ENCODE results near the gene RABL3. TPM values are rescaled to one million over a fixed set of nuclear protein-coding genes. Genes with fewer than 3 reads are reported as not detected.
"Not testable (repeated sequence)": the region's sequence is repeated elsewhere in the genome, so short reads cannot be mapped to it uniquely, and the experiment has no call there.

Gene RABL3
- total RNA-seq, 3 donors from 2014 or later, result 30.8 to 39.8 (median 36.5) TPM

DNA sequence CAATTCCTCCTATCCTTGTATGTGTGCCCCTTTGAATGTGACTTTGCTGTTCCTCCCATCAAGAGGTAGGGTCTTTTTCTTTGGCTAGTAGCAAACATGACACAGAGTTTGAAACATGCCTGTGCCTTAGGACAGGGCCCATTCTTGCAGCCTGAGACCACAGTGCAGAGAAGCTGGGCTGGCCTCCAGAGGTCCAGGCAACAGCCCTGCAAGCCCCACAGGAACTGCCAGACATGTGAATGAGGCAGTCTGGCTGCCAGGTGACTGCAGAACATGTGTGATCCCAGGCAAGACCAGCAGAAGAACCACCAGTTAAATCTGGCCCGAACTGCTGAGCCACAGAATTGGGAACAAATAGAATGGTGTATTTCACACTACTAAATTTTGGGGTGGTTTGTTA is 59.1 kb downstream of the RABL3 start:
- no peak overlapping the region for H3K4me3 Mint-ChIP-seq
- peaks cover 11% of the 10 kb centered on the region for H3K36me3 Mint-ChIP-seq (ENCODE audit: insufficient read depth)
- H3K4me1 Mint-ChIP-seq (ENCODE audit: low read depth), result peaks cover 3% of the 10 kb centered on the region
- ATAC-seq (no peak), DNase-seq (no peak)
- H3K9me3 Mint-ChIP-seq, result no peaks in the 10 kb centered on the region
- peaks cover 3% of the 10 kb centered on the region for H3K27me3 Mint-ChIP-seq (ENCODE audit: low read depth)

DNA sequence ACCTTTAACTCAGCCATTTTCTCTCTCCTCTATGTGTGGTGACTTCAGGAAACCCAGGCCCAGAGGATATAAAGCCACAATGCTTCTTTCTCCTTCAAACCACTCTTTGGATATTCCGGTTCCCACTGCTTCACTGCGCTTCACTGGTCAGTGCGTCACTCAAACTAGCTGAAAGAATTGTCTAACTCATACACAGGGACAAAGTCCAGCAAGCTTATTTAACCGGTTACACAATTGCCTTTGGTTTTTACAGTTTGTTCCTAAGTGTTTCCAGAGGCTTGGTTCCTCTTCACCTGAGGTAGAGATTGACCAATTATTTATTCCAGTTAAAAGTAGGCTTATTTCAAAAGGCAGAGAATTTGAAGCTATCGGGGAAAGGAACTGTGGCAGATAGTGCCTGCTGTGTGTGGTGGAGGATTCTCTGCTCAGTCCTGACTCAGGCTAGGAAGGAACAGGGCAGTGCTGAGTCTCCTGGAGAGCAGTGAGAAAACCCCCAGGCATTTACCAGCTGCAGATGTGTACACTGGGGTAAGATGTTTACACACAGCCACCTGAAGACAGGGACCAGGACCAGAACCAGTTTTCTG is 60.1 kb downstream of the RABL3 start, which contains the start of gene HGD:
Gene HGD (minus strand): TSS at position 145 of the 587 bp plus-strand sequence. CDS start 128 bp downstream, at position 17.
- DNase-seq (no peak), ATAC-seq (no peak)
- H3K36me3 Mint-ChIP-seq (ENCODE audit: insufficient read depth), result peaks cover 11% of the 10 kb centered on the region
- peaks cover 3% of the 10 kb centered on the region for H3K27me3 Mint-ChIP-seq (ENCODE audit: low read depth)
- no peak within 1 kb of the TSS for H3K4me3 Mint-ChIP-seq
- peaks cover 3% of the 10 kb centered on the region for H3K4me1 Mint-ChIP-seq (ENCODE audit: low read depth)
- peaks cover 4% of the 10 kb centered on the region for H3K9me3 Mint-ChIP-seq

DNA sequence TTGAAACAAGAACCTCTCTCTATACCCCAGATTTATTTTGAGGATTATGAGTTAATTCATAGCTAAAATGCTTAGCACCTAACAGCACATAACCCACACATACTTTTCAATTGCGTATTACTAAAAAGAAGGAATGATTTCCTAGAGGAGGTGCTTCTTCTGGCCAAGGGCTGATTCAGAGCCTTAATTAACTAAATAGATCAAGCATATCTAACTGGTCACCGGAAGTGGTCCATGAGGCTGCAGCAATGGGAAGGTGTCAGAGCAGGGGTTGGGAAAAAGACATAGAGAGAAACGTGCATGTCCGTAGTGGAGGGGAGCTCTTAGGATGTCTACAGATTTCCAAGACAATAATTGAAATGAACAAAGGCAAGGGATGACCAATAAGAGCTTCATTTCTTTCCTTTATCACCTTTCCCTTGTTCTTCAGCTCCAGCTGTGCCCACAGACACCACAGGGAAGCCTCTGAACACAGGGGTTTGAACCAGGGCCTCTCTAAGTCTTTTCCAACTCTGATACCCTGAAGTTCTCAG is 60.7 kb downstream of the RABL3 start:
- no peak for ATAC-seq
- DNase-seq, result no peak
- peaks cover 5% of the 10 kb centered on the region for H3K36me3 Mint-ChIP-seq (ENCODE audit: insufficient read depth)
- H3K4me1 Mint-ChIP-seq (ENCODE audit: low read depth), result peaks cover 3% of the 10 kb centered on the region
- no peak overlapping the region for H3K4me3 Mint-ChIP-seq
- H3K27me3 Mint-ChIP-seq (ENCODE audit: low read depth), result peaks cover 3% of the 10 kb centered on the region
- peaks cover 9% of the 10 kb centered on the region for H3K9me3 Mint-ChIP-seq

DNA sequence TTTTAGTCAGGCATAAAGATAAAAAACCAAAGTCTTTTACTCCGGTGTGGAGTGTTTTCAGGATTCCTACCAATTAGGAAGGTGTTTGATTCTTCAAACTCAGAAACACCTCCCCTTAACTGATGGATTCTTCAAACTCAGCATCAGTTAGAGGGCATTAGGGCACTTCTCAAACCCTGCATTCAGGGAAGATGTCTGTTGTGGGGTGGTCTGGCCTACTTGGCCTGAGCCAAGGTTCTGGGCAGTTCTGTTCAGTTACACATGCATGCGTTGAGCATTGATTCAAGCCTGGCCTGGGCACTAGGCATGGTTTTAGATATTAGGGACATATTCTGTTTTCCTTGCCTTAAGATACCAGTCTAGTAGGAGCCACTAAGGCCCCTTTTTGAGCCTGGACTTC is 61.3 kb downstream of the RABL3 start:
- no peak for DNase-seq
- Mint-ChIP-seq H3K4me1 (ENCODE audit: low read depth) (peaks cover 3% of the 10 kb centered on the region), H3K4me3 (no peak overlapping the region), H3K36me3 (ENCODE audit: insufficient read depth) (peaks cover 3% of the 10 kb centered on the region), H3K27me3 (ENCODE audit: low read depth) (peaks cover 3% of the 10 kb centered on the region), H3K9me3 (peaks cover 11% of the 10 kb centered on the region)
- no peak for ATAC-seq

DNA sequence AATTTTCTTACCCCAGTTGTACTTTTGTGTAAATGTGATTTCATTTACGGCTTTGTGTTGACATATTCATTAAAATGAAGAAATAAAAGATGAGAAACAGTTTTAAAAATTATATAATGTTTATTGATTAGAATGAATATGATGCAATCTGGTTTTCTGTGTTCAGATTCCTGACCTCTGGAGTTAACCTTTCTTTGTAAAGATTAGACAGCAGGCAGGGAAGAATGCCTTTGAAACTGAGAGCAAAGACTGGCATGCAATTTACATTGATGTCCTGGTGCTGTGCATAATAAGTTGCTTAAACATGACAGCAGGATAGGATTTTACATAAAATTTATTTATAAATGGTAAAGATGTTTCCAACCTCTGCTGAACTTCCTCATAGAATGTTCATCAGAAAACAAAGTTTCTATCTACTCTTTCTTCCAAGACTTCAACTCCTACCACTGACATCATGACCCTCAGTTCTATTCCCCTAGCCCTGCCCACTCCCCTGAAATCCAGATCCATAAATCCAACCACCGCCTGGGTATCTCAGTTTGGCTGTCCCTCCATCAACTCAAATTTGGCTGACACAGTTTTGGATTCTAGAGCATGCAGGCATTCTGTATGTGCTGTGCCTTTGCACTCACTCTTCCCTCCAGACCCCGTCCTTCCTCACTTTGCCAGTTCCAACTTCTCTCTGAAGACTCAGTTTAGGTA is 62.0 kb downstream of the RABL3 start:
- Mint-ChIP-seq H3K36me3 (ENCODE audit: insufficient read depth) (peaks cover 1% of the 10 kb centered on the region), H3K4me1 (ENCODE audit: low read depth) (peaks cover 3% of the 10 kb centered on the region), H3K4me3 (no peak overlapping the region), H3K27me3 (ENCODE audit: low read depth) (peaks cover 7% of the 10 kb centered on the region), H3K9me3 (peaks cover 11% of the 10 kb centered on the region)
- ATAC-seq (no peak), DNase-seq (no peak)

DNA sequence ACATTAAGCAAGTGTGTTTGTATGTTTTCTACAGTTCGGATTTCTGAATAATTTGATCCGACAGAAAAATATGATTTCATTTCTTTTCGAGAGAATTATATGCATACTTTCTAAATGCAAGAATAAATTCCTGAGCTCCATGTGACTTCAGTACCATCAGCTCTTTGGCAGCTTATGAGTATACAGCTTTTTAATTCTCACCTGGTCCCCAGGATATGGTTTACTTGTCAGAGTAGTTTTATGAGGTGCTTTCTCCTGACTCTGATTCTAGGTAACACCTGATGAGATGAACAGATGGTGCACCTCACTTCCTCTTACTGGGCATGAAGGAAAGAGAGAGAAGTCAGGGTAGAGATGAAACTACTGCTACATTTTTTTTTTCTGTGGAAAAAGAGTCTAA is 63.3 kb downstream of the RABL3 start:
- Mint-ChIP-seq H3K4me1 (ENCODE audit: low read depth) (peaks cover 3% of the 10 kb centered on the region), H3K36me3 (ENCODE audit: insufficient read depth) (no peaks in the 10 kb centered on the region)

DNA sequence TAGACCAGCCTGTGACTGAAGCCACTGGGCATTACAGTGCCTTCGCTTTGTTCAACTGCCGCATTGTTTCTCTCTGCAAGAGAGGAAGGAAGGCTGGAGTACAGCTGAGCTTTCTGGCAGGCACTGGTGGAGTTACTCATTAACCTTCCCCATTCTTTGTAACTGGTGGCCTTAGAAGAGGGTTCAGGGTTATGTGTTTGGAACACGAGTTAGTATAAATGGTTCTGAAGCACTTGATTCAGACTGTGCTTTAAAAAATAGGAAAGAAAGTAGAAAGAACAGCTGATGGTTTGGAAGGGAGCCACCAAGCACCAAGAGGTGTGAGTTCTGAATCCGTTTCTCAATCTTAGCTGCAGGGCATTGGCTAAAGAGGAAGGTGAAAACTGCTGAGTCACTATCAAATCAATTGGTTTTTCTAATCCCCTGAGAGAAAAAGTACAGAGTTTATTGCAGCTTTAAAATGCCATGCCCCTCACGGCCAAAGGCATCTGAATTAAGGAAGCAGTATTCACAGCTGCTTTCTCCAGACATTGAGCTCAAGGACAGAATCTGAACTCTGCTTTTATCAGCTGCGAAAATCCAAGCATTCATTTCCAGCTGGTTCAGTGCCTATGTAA is 63.9 kb downstream of the RABL3 start:
- H3K4me3 Mint-ChIP-seq, result no peak overlapping the region
- H3K4me1 Mint-ChIP-seq (ENCODE audit: low read depth), result peaks cover 3% of the 10 kb centered on the region
- H3K9me3 Mint-ChIP-seq, result peaks cover 11% of the 10 kb centered on the region
- DNase-seq (no peak), ATAC-seq (no peak)
- no peaks in the 10 kb centered on the region for H3K36me3 Mint-ChIP-seq (ENCODE audit: insufficient read depth)
- peaks cover 7% of the 10 kb centered on the region for H3K27me3 Mint-ChIP-seq (ENCODE audit: low read depth)

More for the DNA sequence above, 63.3 kb downstream of the RABL3 start:
- no peak for DNase-seq
- no peak for ATAC-seq
- Mint-ChIP-seq H3K9me3 (peaks cover 11% of the 10 kb centered on the region), H3K4me3 (no peak overlapping the region), H3K27me3 (ENCODE audit: low read depth) (peaks cover 7% of the 10 kb centered on the region)

DNA sequence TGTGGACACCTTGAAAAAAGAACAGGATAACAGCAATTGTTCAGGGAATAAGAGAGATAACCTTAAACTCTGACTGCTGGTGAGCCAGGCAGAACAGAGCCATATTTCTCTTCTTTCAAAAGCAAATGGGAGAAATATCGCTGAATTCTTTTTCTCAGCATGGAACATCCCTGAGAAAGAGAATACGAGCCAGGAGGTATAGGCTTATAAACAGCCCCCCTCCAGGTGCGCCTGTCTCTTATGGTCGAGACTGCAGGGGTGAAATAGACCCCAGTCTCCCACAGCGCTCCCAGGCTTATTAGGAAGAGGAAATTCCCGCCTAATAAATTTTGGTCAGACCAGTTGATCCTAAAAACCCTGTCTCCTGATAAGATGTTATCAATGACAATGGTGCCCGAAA is 65.1 kb downstream of the RABL3 start:
- not testable (repeated sequence) for H3K36me3 Mint-ChIP-seq (ENCODE audit: insufficient read depth); DNase-seq; H3K27me3 Mint-ChIP-seq (ENCODE audit: low read depth); ATAC-seq; H3K4me1 Mint-ChIP-seq (ENCODE audit: low read depth); H3K4me3 Mint-ChIP-seq
- peaks cover 11% of the 10 kb centered on the region for H3K9me3 Mint-ChIP-seq

DNA sequence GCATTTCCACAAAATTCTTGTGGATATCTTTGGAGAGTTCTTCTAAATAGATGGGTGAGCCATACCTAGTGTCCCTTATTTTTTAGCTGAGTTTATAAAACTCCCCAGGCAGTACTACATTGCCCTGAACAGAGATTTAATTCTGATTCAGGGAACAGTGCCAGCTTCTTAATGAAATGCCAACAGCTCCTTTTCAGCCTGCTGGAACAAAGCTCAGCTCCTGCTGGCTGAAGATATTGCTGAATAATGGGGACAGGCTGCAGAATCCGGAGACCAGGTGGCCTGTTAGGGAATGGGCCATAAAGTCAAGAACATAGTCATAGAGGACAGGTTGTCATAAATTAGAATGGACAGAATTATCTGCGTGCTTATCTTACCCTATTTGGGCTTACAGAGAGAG is 69.2 kb downstream of the RABL3 start:
- H3K4me1 Mint-ChIP-seq (ENCODE audit: low read depth), result no peaks in the 10 kb centered on the region
- H3K4me3 Mint-ChIP-seq, result no peak overlapping the region
- ATAC-seq (no peak), DNase-seq (no peak)
- H3K36me3 Mint-ChIP-seq (ENCODE audit: insufficient read depth), result no peaks in the 10 kb centered on the region
- H3K27me3 Mint-ChIP-seq (ENCODE audit: low read depth), result peaks cover 4% of the 10 kb centered on the region
- peaks cover 11% of the 10 kb centered on the region for H3K9me3 Mint-ChIP-seq

DNA sequence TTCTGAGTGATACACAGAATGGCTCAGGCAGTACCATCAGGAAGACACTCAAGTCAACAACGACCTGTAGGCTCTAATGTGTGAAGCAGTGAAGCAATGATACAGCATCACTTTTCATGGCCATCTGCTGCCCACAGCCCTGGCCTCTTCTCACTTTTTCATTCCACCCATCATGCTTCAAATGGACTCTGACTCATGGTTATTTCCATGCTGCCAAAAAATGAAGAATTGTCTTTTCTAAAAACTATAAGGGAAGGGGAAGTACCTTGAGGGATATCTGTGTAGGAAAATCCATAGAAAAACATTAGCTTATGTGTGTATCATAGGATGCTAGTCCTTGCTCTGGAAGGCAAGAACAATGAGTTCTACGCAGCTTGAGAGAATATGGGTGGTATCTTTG is 71.7 kb downstream of the RABL3 start:
- H3K36me3 Mint-ChIP-seq (ENCODE audit: insufficient read depth), result no peaks in the 10 kb centered on the region
- no peak for ATAC-seq
- DNase-seq, result no peak
- no peaks in the 10 kb centered on the region for H3K4me1 Mint-ChIP-seq (ENCODE audit: low read depth)
- peaks cover 3% of the 10 kb centered on the region for H3K27me3 Mint-ChIP-seq (ENCODE audit: low read depth)
- H3K9me3 Mint-ChIP-seq, result no peaks in the 10 kb centered on the region
- no peak overlapping the region for H3K4me3 Mint-ChIP-seq

DNA sequence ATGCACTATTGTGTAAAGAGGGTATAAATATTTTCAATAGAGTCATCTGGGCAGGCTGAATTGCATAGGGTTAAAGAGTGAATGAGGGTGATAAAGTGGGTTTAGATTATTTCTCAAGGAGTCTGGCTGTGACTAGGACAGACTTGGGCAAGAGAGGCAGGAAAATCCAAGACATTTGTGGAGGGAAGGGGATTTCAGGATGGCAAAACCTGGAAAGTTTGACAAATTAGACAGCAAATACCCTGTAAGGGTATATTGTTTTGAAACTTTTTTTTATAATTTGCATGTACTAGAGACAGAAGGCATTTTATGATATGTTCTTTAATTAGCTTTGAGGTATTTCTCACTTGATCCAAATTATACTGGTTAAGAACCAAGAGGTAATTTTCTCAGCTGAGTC is 77.4 kb downstream of the RABL3 start:
- H3K36me3 Mint-ChIP-seq (ENCODE audit: insufficient read depth), result peaks cover 2% of the 10 kb centered on the region
- H3K9me3 Mint-ChIP-seq, result no peaks in the 10 kb centered on the region
- peaks cover 10% of the 10 kb centered on the region for H3K27me3 Mint-ChIP-seq (ENCODE audit: low read depth)
- no peak overlapping the region for H3K4me3 Mint-ChIP-seq
- no peak for DNase-seq
- no peak for ATAC-seq
- no peaks in the 10 kb centered on the region for H3K4me1 Mint-ChIP-seq (ENCODE audit: low read depth)

DNA sequence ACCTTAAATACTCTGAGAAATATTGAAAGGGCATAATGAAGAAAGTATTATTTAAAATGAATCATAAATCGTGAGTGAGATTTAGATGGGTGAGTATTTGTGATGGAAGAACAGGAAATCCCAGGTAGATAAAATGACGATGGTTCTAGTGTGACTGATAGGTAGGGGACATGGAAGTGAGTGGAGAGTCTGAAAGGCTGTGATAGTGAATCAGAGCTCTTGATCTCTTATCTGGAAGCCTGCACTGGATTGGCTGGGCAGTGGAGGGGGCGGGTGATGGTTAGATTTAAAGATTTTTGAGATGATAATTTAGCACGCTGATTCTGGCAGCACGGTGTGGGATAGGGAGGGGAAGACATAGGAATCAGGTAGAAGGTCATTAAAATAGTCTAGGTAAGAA is 80.4 kb downstream of the RABL3 start:
- Mint-ChIP-seq H3K27me3 (ENCODE audit: low read depth) (peaks cover 10% of the 10 kb centered on the region), H3K36me3 (ENCODE audit: insufficient read depth) (peaks cover 2% of the 10 kb centered on the region), H3K9me3 (no peaks in the 10 kb centered on the region), H3K4me3 (no peak overlapping the region), H3K4me1 (ENCODE audit: low read depth) (no peaks in the 10 kb centered on the region)
- DNase-seq (no peak), ATAC-seq (no peak)

DNA sequence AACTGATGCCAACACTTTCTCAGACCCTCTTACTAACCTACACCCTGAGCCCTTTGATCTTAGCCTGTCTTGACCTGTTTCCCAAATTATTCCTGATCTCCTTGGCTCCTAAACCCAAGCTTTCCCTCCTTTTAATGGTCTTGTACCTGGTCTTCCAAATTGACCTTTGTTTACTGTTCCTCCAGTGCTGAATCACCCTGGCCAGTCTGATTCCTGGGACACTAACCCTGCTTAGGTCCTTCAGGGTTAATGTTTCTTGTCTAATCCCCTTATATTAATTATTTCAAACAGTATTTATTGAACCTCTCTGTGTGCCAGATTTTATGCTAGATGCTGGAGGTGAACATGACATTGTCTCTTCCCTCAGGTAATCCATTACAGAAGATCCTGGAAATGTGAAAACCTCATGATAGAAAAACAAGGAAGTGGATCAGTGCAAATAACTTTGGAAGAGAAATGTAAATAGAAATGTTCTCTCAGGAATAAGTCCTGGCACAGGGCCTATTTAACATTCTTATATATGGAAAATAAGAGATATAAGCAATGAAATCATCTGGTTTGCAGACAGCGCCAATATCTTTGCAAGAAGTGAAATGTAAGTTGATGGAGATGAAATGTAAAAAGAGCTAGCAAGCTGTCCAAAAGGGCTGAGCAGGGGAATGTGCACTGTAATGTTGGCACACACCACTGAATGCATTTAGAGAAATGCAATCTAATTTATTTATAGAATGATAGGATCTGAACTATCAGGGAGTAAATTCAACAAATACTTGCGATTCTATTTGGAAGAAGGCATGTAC is 81.0 kb downstream of the RABL3 start:
- Mint-ChIP-seq H3K4me1 (ENCODE audit: low read depth) (no peaks in the 10 kb centered on the region), H3K9me3 (no peaks in the 10 kb centered on the region), H3K4me3 (no peak overlapping the region), H3K36me3 (ENCODE audit: insufficient read depth) (peaks cover 2% of the 10 kb centered on the region), H3K27me3 (ENCODE audit: low read depth) (peaks cover 10% of the 10 kb centered on the region)
- no peak for DNase-seq
- ATAC-seq, result no peak

DNA sequence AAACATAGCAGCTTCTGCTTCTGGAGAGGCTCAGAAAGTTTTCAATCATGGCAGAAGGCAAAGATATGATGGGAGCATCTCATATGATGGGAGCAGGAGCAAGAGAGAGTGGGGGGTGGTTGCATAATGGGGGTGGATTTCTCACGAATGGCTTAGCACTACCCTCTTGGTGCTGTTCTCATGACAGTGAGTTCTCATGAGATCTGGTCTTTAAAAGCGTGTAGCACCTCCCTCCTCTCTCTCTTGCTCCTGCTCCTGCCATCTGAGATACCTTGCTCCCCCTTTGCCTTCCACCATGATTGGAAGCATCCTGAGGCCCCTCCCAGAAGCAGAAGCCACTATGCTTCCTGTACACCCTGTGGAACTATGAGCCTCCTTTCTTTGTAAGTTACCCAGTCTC is 82.5 kb downstream of the RABL3 start:
- ATAC-seq (no peak), DNase-seq (no peak)
- Mint-ChIP-seq H3K4me1 (ENCODE audit: low read depth) (no peaks in the 10 kb centered on the region), H3K9me3 (no peaks in the 10 kb centered on the region), H3K36me3 (ENCODE audit: insufficient read depth) (peaks cover 2% of the 10 kb centered on the region), H3K27me3 (ENCODE audit: low read depth) (peaks cover 9% of the 10 kb centered on the region), H3K4me3 (no peak overlapping the region)
